Measurements from ENCODE around the gene LIPK.

GRCh38 chr10:88742448-88742847 is 36.4 kb downstream of the LIPK start:
- TF ChIP-seq CTCF (IDR thresholded peaks at IDR 0.05; ENCODE audit: low read depth, low read length, poor library complexity, severe bottlenecking) (no peak), EZH2phosphoT487 (IDR thresholded peaks at IDR 0.05; ENCODE audit: borderline replicate concordance, low read length) (no peak)

Data from DOHH2 (cell line).